Fibroblast of lung (primary cell): ENCODE data around the gene N4BP3. TPM values are rescaled to one million over a fixed set of nuclear protein-coding genes. Genes with fewer than 3 reads are reported as not detected.

Source experiments
- DNase-seq, 2 donors: peaks; one replicate each; pipeline versions ENCODE4 v3.0.0 to v3.0.0-alpha.2; 2010; ENCODE audit warnings: low read depth in 2 of 2
- H2AFZ ChIP-seq: 2 replicates; pipeline ENCODE4 v1.5.1; 2012; ENCODE audit warnings: low read length, control low read depth, inconsistent platforms
- H3K27ac ChIP-seq: 2 replicates; pipeline ENCODE4 v1.5.1; 2011; ENCODE audit warnings: low read length, control low read depth; ENCODE audit not compliant: insufficient read depth
- H3K27me3 ChIP-seq: 2 replicates; pipeline ENCODE4 v1.5.1; 2011; ENCODE audit warnings: mild to moderate bottlenecking, low read length; ENCODE audit not compliant: control insufficient read depth, insufficient read depth
- H3K36me3 ChIP-seq: 2 replicates; pipeline ENCODE4 v1.5.1; 2011; ENCODE audit warnings: low read length; ENCODE audit not compliant: control insufficient read depth, insufficient read depth
- H3K4me1 ChIP-seq: 2 replicates; pipeline ENCODE4 v1.5.1; 2011; ENCODE audit warnings: low read length; ENCODE audit not compliant: control insufficient read depth, insufficient read depth; ENCODE audit errors: extremely low read depth
- H3K4me2 ChIP-seq: 2 replicates; pipeline ENCODE4 v1.5.1; 2011; ENCODE audit warnings: low read length, control low read depth; ENCODE audit not compliant: insufficient read depth; ENCODE audit errors: extremely low read depth
- H3K4me3 ChIP-seq, 4 experiments: fragments of 200-600 bp in 1 of 4; sonication (generic) in 1 of 4; replicated peaks in 1 of 4; 2 replicates each; pipeline ENCODE4 v1.5.1; 2011 to 2016; ENCODE audit warnings: low read length in 4 of 4, low read depth in 3 of 4, mild to moderate bottlenecking in 3 of 4, control low read depth in 2 of 4, inconsistent platforms in 1 of 4, mixed read lengths in 1 of 4; ENCODE audit not compliant: insufficient read depth in 1 of 4; ENCODE audit errors: control extremely low read depth in 1 of 4
- H3K79me2 ChIP-seq: 2 replicates; pipeline ENCODE4 v1.5.1; 2012; ENCODE audit warnings: mild to moderate bottlenecking, low read length, inconsistent platforms; ENCODE audit not compliant: control insufficient read depth, insufficient read depth
- H3K9ac ChIP-seq: 2 replicates; pipeline ENCODE4 v1.5.1; 2011; ENCODE audit warnings: mild to moderate bottlenecking, low read length, control low read depth; ENCODE audit not compliant: insufficient read depth
- H3K9me3 ChIP-seq: 2 replicates; pipeline ENCODE4 v1.5.1; 2012; ENCODE audit warnings: low read depth, low read length; ENCODE audit not compliant: control insufficient read depth, insufficient read depth
- H4K20me1 ChIP-seq: 2 replicates; pipeline ENCODE4 v1.5.1; 2011; ENCODE audit warnings: low read length; ENCODE audit not compliant: control insufficient read depth, insufficient read depth; ENCODE audit errors: extremely low read depth
- EZH2 ChIP-seq: IDR thresholded peaks from 2 replicates; pipeline ENCODE4 v1.5.1; 2012; ENCODE audit warnings: low read length, control low read depth, mild to moderate bottlenecking; ENCODE audit errors: missing control alignments
- polyA plus RNA-seq, 2 donors: library from polyadenylated mRNA; depleted of rRNA in 1 of 2; stranded (reverse) in 1 of 2; unstranded in 1 of 2; fragments of >200 nt; gene quantifications; 2 replicates each; pipeline ENCODE4 v1.2.1, GENCODE V29; 2011 to 2012; ENCODE audit warnings: missing spikeins in 1 of 2
- total RNA-seq: library from RNA; depleted of rRNA; stranded (reverse); fragments of >200 nt; gene quantifications from 2 replicates; pipeline ENCODE4 v1.2.1, GENCODE V29; 2014
- TF ChIP-seq, protein P1 (sequence below), 2 donors: IDR thresholded peaks in 1 of 2; conservative IDR thresholded peaks in 1 of 2; 1 replicate in 1 of 2; 2 replicates in 1 of 2; pipeline ENCODE4 v1.5.1; 2011 to 2012; ENCODE audit warnings: low read length in 2 of 2, control low read depth in 1 of 2, inconsistent platforms in 1 of 2, low read depth in 1 of 2, mild to moderate bottlenecking in 1 of 2

N4BP3 gene
- total and polyA plus RNA-seq, 2 donors (not counting 1 experiment from before 2014, with no cell fraction given) = 0.19 to 0.83 TPM

DNA sequence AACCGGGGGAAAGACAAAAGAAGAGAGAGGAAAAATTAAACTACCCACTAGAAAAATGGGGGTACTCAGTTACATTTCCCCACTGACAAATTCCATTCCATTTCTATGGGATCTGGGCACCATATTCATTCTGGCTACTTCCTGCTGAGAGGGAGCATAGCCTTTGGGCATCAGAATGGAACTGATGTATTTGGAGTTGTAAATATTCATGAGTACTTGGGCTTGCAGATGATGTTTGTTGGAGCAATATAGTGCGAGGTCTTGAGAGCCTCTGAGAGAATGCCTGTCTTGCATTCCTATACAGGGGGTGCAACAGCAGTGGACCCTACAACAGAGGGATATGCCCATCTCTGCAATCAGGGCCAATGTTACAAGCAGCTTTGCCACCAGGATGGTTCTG lies 57.1 kb downstream of the N4BP3 start:
- no peak overlapping the region for H2AFZ ChIP-seq
- TF ChIP-seq EZH2 = no peak
- TF ChIP-seq, protein P1, sequence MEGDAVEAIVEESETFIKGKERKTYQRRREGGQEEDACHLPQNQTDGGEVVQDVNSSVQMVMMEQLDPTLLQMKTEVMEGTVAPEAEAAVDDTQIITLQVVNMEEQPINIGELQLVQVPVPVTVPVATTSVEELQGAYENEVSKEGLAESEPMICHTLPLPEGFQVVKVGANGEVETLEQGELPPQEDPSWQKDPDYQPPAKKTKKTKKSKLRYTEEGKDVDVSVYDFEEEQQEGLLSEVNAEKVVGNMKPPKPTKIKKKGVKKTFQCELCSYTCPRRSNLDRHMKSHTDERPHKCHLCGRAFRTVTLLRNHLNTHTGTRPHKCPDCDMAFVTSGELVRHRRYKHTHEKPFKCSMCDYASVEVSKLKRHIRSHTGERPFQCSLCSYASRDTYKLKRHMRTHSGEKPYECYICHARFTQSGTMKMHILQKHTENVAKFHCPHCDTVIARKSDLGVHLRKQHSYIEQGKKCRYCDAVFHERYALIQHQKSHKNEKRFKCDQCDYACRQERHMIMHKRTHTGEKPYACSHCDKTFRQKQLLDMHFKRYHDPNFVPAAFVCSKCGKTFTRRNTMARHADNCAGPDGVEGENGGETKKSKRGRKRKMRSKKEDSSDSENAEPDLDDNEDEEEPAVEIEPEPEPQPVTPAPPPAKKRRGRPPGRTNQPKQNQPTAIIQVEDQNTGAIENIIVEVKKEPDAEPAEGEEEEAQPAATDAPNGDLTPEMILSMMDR (conservative IDR thresholded peaks at IDR 0.05 in 1 of 2, IDR thresholded peaks at IDR 0.05 in 1 of 2; ENCODE audit: low read depth in 1 of 2, low read length in 2 of 2) = no peak
- DNase-seq = no peak
- peaks cover 4% of the 10 kb centered on the region for H3K27me3 ChIP-seq
- no peaks in the 10 kb centered on the region for H3K9me3 ChIP-seq
- H3K9ac ChIP-seq = no peak overlapping the region
- H4K20me1 ChIP-seq = no peaks in the 10 kb centered on the region
- no peaks in the 10 kb centered on the region for H3K4me1 ChIP-seq
- H3K36me3 ChIP-seq = no peaks in the 10 kb centered on the region
- H3K4me3 ChIP-seq = no peak overlapping the region
- H3K4me2 ChIP-seq = no peak overlapping the region
- H3K27ac ChIP-seq = no peak overlapping the region
- no peaks in the 10 kb centered on the region for H3K79me2 ChIP-seq

DNA sequence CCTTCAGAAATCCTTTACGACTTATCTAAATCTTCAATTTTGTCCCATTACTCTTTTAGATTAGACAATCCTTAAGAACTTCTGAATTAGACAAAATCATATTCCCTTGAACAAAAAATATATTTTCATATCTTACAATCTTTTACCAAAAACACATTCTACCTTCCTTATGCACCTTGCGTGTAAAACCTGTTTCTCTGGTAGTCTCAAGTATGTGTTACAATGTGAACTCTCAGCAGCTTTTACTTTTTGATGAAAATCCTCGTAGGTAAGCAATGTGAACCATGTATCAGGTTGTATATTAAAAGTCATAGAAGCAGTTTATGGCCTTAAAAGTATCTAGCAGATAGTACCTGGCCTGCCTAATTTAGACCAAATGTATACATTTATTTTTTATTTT lies 61.1 kb downstream of the N4BP3 start:
- no peak overlapping the region for H3K27ac ChIP-seq
- H3K4me3 ChIP-seq = no peak overlapping the region
- H3K9me3 ChIP-seq = no peaks in the 10 kb centered on the region
- no peaks in the 10 kb centered on the region for H3K4me1 ChIP-seq
- DNase-seq = no peak
- H3K36me3 ChIP-seq = no peaks in the 10 kb centered on the region
- no peak overlapping the region for H3K4me2 ChIP-seq
- no peaks in the 10 kb centered on the region for H3K79me2 ChIP-seq
- no peak for TF ChIP-seq EZH2
- TF ChIP-seq, protein P1 (conservative IDR thresholded peaks at IDR 0.05 in 1 of 2, IDR thresholded peaks at IDR 0.05 in 1 of 2; ENCODE audit: low read depth in 1 of 2, low read length in 2 of 2) = no peak
- H3K27me3 ChIP-seq = no peaks in the 10 kb centered on the region
- no peaks in the 10 kb centered on the region for H4K20me1 ChIP-seq
- no peak overlapping the region for H2AFZ ChIP-seq
- no peak overlapping the region for H3K9ac ChIP-seq

Other genes with a start within 250 kb of the N4BP3 start
- not detected in 2 replicates for gene PROP1, start 117.3 kb upstream of the N4BP3 start, total RNA-seq
- gene PROP1, start 117.3 kb upstream of the N4BP3 start, polyA plus RNA-seq = not detected in 2 replicates
- gene RMND5B, start 17.5 kb downstream of the N4BP3 start, total RNA-seq = 22.3 and 23.4 TPM in 2 replicates
- 22.1 and 22.5 TPM in 2 replicates for gene RMND5B, start 17.5 kb downstream of the N4BP3 start, polyA plus RNA-seq
- 85.7 and 91.4 TPM in 2 replicates for gene NHP2, start 40.4 kb downstream of the N4BP3 start, total RNA-seq
- 78.3 and 133 TPM in 2 replicates for gene NHP2, start 40.4 kb downstream of the N4BP3 start, polyA plus RNA-seq
- gene GMCL2, start 73.8 kb downstream of the N4BP3 start, total RNA-seq = under 0.01 TPM in 2 replicates
- not detected in 2 replicates for gene GMCL2, start 73.8 kb downstream of the N4BP3 start, polyA plus RNA-seq
- 23.1 and 30.8 TPM in 2 replicates for gene HNRNPAB, start 91.0 kb downstream of the N4BP3 start, total RNA-seq
- 106 and 173 TPM in 2 replicates for gene HNRNPAB, start 91.0 kb downstream of the N4BP3 start, polyA plus RNA-seq
- gene PHYKPL, start 119.3 kb downstream of the N4BP3 start, total RNA-seq = 28.8 and 44.8 TPM in 2 replicates
- gene PHYKPL, start 119.3 kb downstream of the N4BP3 start, polyA plus RNA-seq = 15.9 and 18.1 TPM in 2 replicates